PFSK-1 (cell line): Measurements from ENCODE around the gene STRN4.

Experiments
- FOXP2 ChIP-seq: optimal IDR thresholded peaks from 2 replicates; pipeline ENCODE3; 2011; ENCODE audit warnings: borderline replicate concordance, control low read depth, inconsistent platforms; ENCODE audit not compliant: insufficient read depth; ENCODE audit errors: extremely low read length, extremely low read depth
- POLR2AphosphoS5 ChIP-seq: IDR thresholded peaks from 2 replicates; pipeline ENCODE4 v1.6.1; 2012; ENCODE audit warnings: low read depth, mild to moderate bottlenecking, control low read depth, low read length, moderate library complexity
- REST ChIP-seq, 2 experiments: IDR thresholded peaks; 2 replicates each; pipeline versions ENCODE4 v1.6.1 to v1.8.0; 2011 to 2012; ENCODE audit warnings: low read depth in 2 of 2, low read length in 2 of 2, control low read depth in 1 of 2, inconsistent platforms in 1 of 2, mild to moderate bottlenecking in 1 of 2, moderate library complexity in 1 of 2; ENCODE audit not compliant: insufficient read depth in 1 of 2
- SIN3A ChIP-seq: IDR thresholded peaks from 2 replicates; pipeline ENCODE4 v1.6.1; 2012; ENCODE audit warnings: mild to moderate bottlenecking, low read length, moderate library complexity, borderline replicate concordance; ENCODE audit not compliant: insufficient read depth
- TAF1 ChIP-seq: IDR thresholded peaks from 2 replicates; pipeline ENCODE4 v1.6.1; 2012; ENCODE audit warnings: low read length, control low read depth, borderline replicate concordance; ENCODE audit not compliant: insufficient read depth

Gene STRN4

GRCh38 chr19:46719629-46720502 lies 26.4 kb downstream of the STRN4 start:
- TF ChIP-seq SIN3A (no peak), POLR2AphosphoS5 (no peak), TAF1 (no peak), FOXP2 (no peak), REST (IDR thresholded peaks at IDR 0.05; ENCODE audit: insufficient read depth in 1 of 2, low read depth in 2 of 2, low read length in 2 of 2) (no peak)

- TF ChIP-seq POLR2AphosphoS5 (no peak), SIN3A (no peak), TAF1 (no peak), FOXP2 (no peak), REST (IDR thresholded peaks at IDR 0.05; ENCODE audit: insufficient read depth in 1 of 2, low read depth in 2 of 2, low read length in 2 of 2) (no peak)
Measured at GRCh38 chr19:46718934-46719622, 27.2 kb downstream of the STRN4 start.

GRCh38 chr19:46718157-46718933 lies 27.9 kb downstream of the STRN4 start:
- TF ChIP-seq POLR2AphosphoS5: no peak
- TF ChIP-seq TAF1: no peak
- TF ChIP-seq SIN3A: peak; percentile 5; the same call in 1 of the 2 replicates

- TF ChIP-seq FOXP2: no peak
- TF ChIP-seq REST (IDR thresholded peaks at IDR 0.05; ENCODE audit: insufficient read depth in 1 of 2, low read depth in 2 of 2, low read length in 2 of 2): no peak
- TF ChIP-seq TAF1: no peak
- no peak for TF ChIP-seq SIN3A
- TF ChIP-seq POLR2AphosphoS5: no peak
Measured at GRCh38 chr19:46717716-46718143, 28.5 kb downstream of the STRN4 start.

- peak; percentile 69 for TF ChIP-seq POLR2AphosphoS5
- no peak for TF ChIP-seq REST (IDR thresholded peaks at IDR 0.05; ENCODE audit: insufficient read depth in 1 of 2, low read depth in 2 of 2, low read length in 2 of 2)
Measured at GRCh38 chr19:46717034-46717715, 29.1 kb downstream of the STRN4 start, which contains the start of gene PRKD2. TSS of gene PRKD2 (minus strand) at chr19:46717114. CDS start at chr19:46716370, 744 bp downstream.
